DMS153 treated with DMSO at 0.1 percent for 48 hours (cell line): ENCODE measurements around the gene METTL3.

Experiments used
- DNase-seq: peaks from one replicate; lab custom pipeline; 2025; ENCODE audit not compliant: unreplicated experiment; lab: John Stamatoyannopoulos, UW

Gene METTL3

GRCh38 chr14:21476925-21477681, 34.0 kb downstream of the METTL3 start, which contains the start of the genes RAB2B and TOX4:
Gene RAB2B (minus strand): TSS chr14:21476959. CDS start chr14:21476872, 87 bp downstream.
Gene TOX4 (plus strand): TSS chr14:21477195. CDS start chr14:21477279, 84 bp downstream.
- DNase-seq, result peak; percentile 94

- DNase-seq, result no peak
Observed at GRCh38 chr14:21476523-21476924, 34.6 kb downstream of the METTL3 start.

- DNase-seq, result no peak
Observed at GRCh38 chr14:21475767-21476522, 35.2 kb downstream of the METTL3 start.

- no peak for DNase-seq
Observed at GRCh38 chr14:21467616-21468015, 43.5 kb downstream of the METTL3 start.

- DNase-seq, result peak; percentile 97
Observed at GRCh38 chr14:21455912-21456667, 55.0 kb downstream of the METTL3 start, which contains the start of gene CHD8. Gene CHD8 (minus strand): TSS chr14:21456123. CDS start chr14:21431643, 24,480 bp downstream.

- DNase-seq, result no peak
Observed at GRCh38 chr14:21455592-21455911, 55.6 kb downstream of the METTL3 start.

- no peak for DNase-seq
Observed at GRCh38 chr14:21454843-21455544, 56.1 kb downstream of the METTL3 start.

- DNase-seq, result no peak
Observed at GRCh38 chr14:21449899-21450216, 61.3 kb downstream of the METTL3 start.
